GM19372 (cell line): ENCODE data around the gene ARHGAP23.
"Not testable (repeated sequence)": the region's sequence is repeated elsewhere in the genome, so short reads cannot be mapped to it uniquely, and the experiment has no call there.

Experiments
- ATAC-seq: cut with Tn5 transposase; IDR thresholded peaks from one replicate; pipeline ENCODE4 v1.9.1; 2021; ENCODE audit warnings: mild to moderate bottlenecking, low read depth, moderate library complexity; ENCODE audit not compliant: unreplicated experiment

ARHGAP23 gene

GRCh38 chr17:38421871-38422827, 6.1 kb upstream of the ARHGAP23 start:
- no peak for ATAC-seq

- no peak for ATAC-seq
Observed at GRCh38 chr17:38424297-38424972, 3.8 kb upstream of the ARHGAP23 start.

GRCh38 chr17:38425031-38425430, 3.2 kb upstream of the ARHGAP23 start:
- no peak for ATAC-seq

- ATAC-seq = no peak
Observed at GRCh38 chr17:38425744-38426143, 2.5 kb upstream of the ARHGAP23 start.

- ATAC-seq = no peak
Observed at GRCh38 chr17:38426441-38426840, 1.8 kb upstream of the ARHGAP23 start.

- ATAC-seq = no peak
Observed at GRCh38 chr17:38427160-38427949, 909 bp upstream of the ARHGAP23 start.

- ATAC-seq = no peak
Observed at GRCh38 chr17:38428643-38429371, 543 bp downstream of the ARHGAP23 start.

GRCh38 chr17:38429476-38430100, 1.3 kb downstream of the ARHGAP23 start:
- ATAC-seq = no peak

GRCh38 chr17:38430316-38430715, 2.1 kb downstream of the ARHGAP23 start:
- ATAC-seq = no peak

GRCh38 chr17:38430822-38431221, 2.6 kb downstream of the ARHGAP23 start:
- no peak for ATAC-seq

GRCh38 chr17:38431346-38432145, 3.3 kb downstream of the ARHGAP23 start:
- no peak for ATAC-seq

- ATAC-seq = no peak
Observed at GRCh38 chr17:38434178-38434665, 6.0 kb downstream of the ARHGAP23 start.

- no peak for ATAC-seq
Observed at GRCh38 chr17:38435795-38436194, 7.5 kb downstream of the ARHGAP23 start.

- no peak for ATAC-seq
Observed at GRCh38 chr17:38436386-38436785, 8.1 kb downstream of the ARHGAP23 start.

GRCh38 chr17:38437313-38437712, 9.0 kb downstream of the ARHGAP23 start:
- ATAC-seq = not testable (repeated sequence)

GRCh38 chr17:38439436-38439835, 11.2 kb downstream of the ARHGAP23 start:
- no peak for ATAC-seq

- ATAC-seq = no peak
Observed at GRCh38 chr17:38440614-38441397, 12.5 kb downstream of the ARHGAP23 start.
